IMR-90 (cell line): ENCODE data around the gene ASPG.

Source experiments
- CEBPB ChIP-seq: IDR thresholded peaks from 2 replicates; pipeline ENCODE4 v1.6.1; 2012; ENCODE audit warnings: low read depth, low read length, improper control_type of control experiment
- CTCF ChIP-seq: conservative IDR thresholded peaks from 2 replicates; pipeline ENCODE4 v1.5.1; 2012; ENCODE audit warnings: mild to moderate bottlenecking, low read depth, low read length, improper control_type of control experiment
- FOS ChIP-seq: fragments of 150-350 bp; IDR thresholded peaks from 2 replicates; pipeline ENCODE4 v1.6.1; 2016; ENCODE audit warnings: low read depth, low read length
- MAZ ChIP-seq: IDR thresholded peaks from 2 replicates; pipeline ENCODE4 v1.6.1; 2012; ENCODE audit warnings: low read depth, mild to moderate bottlenecking, low read length, improper control_type of control experiment, moderate library complexity, borderline replicate concordance
- MXI1 ChIP-seq: IDR thresholded peaks from 2 replicates; pipeline ENCODE4 v1.6.1; 2012; ENCODE audit warnings: low read depth, mild to moderate bottlenecking, low read length, moderate library complexity, borderline replicate concordance
- POLR2A ChIP-seq: IDR thresholded peaks from 2 replicates; pipeline ENCODE4 v1.6.1; 2012; ENCODE audit warnings: mild to moderate bottlenecking, low read depth, low read length
- RAD21 ChIP-seq: IDR thresholded peaks from 2 replicates; pipeline ENCODE4 v1.6.1; 2012; ENCODE audit warnings: low read length, improper control_type of control experiment
- RCOR1 ChIP-seq: IDR thresholded peaks from 2 replicates; pipeline ENCODE4 v1.6.1; 2012; ENCODE audit warnings: mild to moderate bottlenecking, low read length, improper control_type of control experiment; ENCODE audit not compliant: insufficient replicate concordance
- RFX5 ChIP-seq: IDR thresholded peaks from 2 replicates; pipeline ENCODE4 v1.8.0; 2012; ENCODE audit warnings: low read depth, mild to moderate bottlenecking, low read length, moderate library complexity
- SMC3 ChIP-seq: fragments of 150-350 bp; IDR thresholded peaks from 2 replicates; pipeline ENCODE4 v1.6.1; 2016; ENCODE audit warnings: low read depth, mild to moderate bottlenecking, antibody characterized with exemption, low read length, moderate library complexity
- USF2 ChIP-seq: fragments of 150-350 bp; IDR thresholded peaks from 2 replicates; pipeline ENCODE4 v1.6.1; 2017; ENCODE audit warnings: mild to moderate bottlenecking, antibody characterized with exemption, low read length, low read depth

- no peak for TF ChIP-seq CTCF
- TF ChIP-seq MXI1 = no peak
- TF ChIP-seq USF2 = no peak
- no peak for TF ChIP-seq POLR2A
- no peak for TF ChIP-seq RFX5
- no peak for TF ChIP-seq MAZ
- TF ChIP-seq FOS = no peak
- no peak for TF ChIP-seq SMC3
- TF ChIP-seq RAD21 = no peak
- no peak for TF ChIP-seq CEBPB
- no peak for TF ChIP-seq RCOR1
Observed at GRCh38 chr14:104091061-104091926, 5.8 kb downstream of the ASPG start.
